Panc1 (cell line): ENCODE results near the gene ACADSB. TPM values are rescaled to one million over a fixed set of nuclear protein-coding genes. Genes with fewer than 3 reads are reported as not detected.

Experiments
- ATAC-seq: fragments of 200-7000 bp; cut with Tn5 transposase; 2 replicates; pipeline ENCODE4 v1.9.1; 2020; ENCODE audit warnings: mild to moderate bottlenecking, moderate library complexity
- BruUV-seq: library from RNA; stranded (reverse); fragments of 400-500 nt; replicated peaks from 2 replicates; lab custom pipeline; 2021; lab: Mats Ljungman, UMichigan
- CTCF ChIA-PET: fragments of 300-600 bp; sonication (Branson Sonifier 250); formaldehyde crosslinking; loops from one replicate; lab custom pipeline; 2022; ENCODE audit warnings: antibody characterized with exemption; lab: Charles Lee
- POLR2A ChIA-PET: fragments of 300-600 bp; sonication (Branson Sonifier 250); formaldehyde crosslinking; loops from one replicate; lab custom pipeline; 2022; ENCODE audit warnings: antibody characterized with exemption; lab: Charles Lee
- DNase-seq: peaks from one replicate; pipeline ENCODE4 v3.0.0-alpha.2; 2010; ENCODE audit warnings: low read depth, low spot score
- H3K27ac ChIP-seq: 2 replicates; pipeline ENCODE4 v1.5.1; 2011; ENCODE audit warnings: mild to moderate bottlenecking, low read length, inconsistent platforms
- H3K27me3 ChIP-seq: fragments of 200-500 bp; sonication (Bioruptor generic); 2 replicates; pipeline ENCODE4 v1.6.0; 2014; ENCODE audit warnings: low read length, inconsistent platforms; ENCODE audit not compliant: control insufficient read depth, insufficient read depth
- H3K36me3 ChIP-seq: fragments of 200-500 bp; sonication (Bioruptor generic); 2 replicates; pipeline ENCODE4 v1.5.1; 2014; ENCODE audit warnings: inconsistent platforms, mild to moderate bottlenecking, low read length, moderate library complexity; ENCODE audit not compliant: control insufficient read depth, insufficient read depth
- H3K4me1 ChIP-seq: 2 replicates; pipeline ENCODE4 v1.5.1; 2011; ENCODE audit warnings: inconsistent platforms, mild to moderate bottlenecking, low read length, moderate library complexity; ENCODE audit not compliant: control insufficient read depth, insufficient read depth
- H3K4me3 ChIP-seq, 2 experiments: 2 replicates each; pipeline ENCODE4 v1.5.1; 2011 to 2012; ENCODE audit warnings: low read depth in 2 of 2, low read length in 2 of 2, mild to moderate bottlenecking in 2 of 2, inconsistent platforms in 1 of 2, moderate library complexity in 1 of 2
- H3K9me3 ChIP-seq: fragments of 200-500 bp; sonication (Bioruptor generic); 2 replicates; pipeline ENCODE4 v1.5.1; 2014; ENCODE audit warnings: low read depth, mild to moderate bottlenecking, inconsistent platforms, low read length, moderate library complexity; ENCODE audit not compliant: control insufficient read depth, insufficient read depth
- CTCF ChIP-seq: fragments of 450-650 bp; IDR thresholded peaks from 2 replicates; pipeline ENCODE4 v1.5.1; 2017; ENCODE audit warnings: mild to moderate bottlenecking
- POLR2AphosphoS5 ChIP-seq: IDR thresholded peaks from 2 replicates; pipeline ENCODE4 v1.6.1; 2012; ENCODE audit warnings: mild to moderate bottlenecking, low read depth, low read length, moderate library complexity
- REST ChIP-seq, 2 experiments: IDR thresholded peaks; 2 replicates each; pipeline ENCODE4 v1.6.1; 2011 to 2012; ENCODE audit warnings: low read depth in 2 of 2, control low read depth in 1 of 2, low read length in 1 of 2, mild to moderate bottlenecking in 1 of 2, moderate library complexity in 1 of 2; ENCODE audit not compliant: insufficient read depth in 1 of 2
- SIN3A ChIP-seq: IDR thresholded peaks from 2 replicates; pipeline ENCODE4 v1.6.1; 2012; ENCODE audit warnings: low read depth, mild to moderate bottlenecking, low read length, moderate library complexity, borderline replicate concordance; ENCODE audit not compliant: insufficient read depth
- TCF7L2 ChIP-seq: IDR thresholded peaks from 2 replicates; pipeline ENCODE4 v1.6.1; 2011; ENCODE audit warnings: mild to moderate bottlenecking, low read depth, low read length, inconsistent platforms
- in situ Hi-C: cut with HindIII; loops from 2 replicates; pipeline ENCODE4 v1.10.0; 2016; ENCODE audit warnings: low sequenced_read_pairs, low pct_unique_long_range_greater_than_20kb
- intact Hi-C: fragments of 100-400 bp; cut with micrococcal nuclease; formaldehyde crosslinking; loops from one replicate; pipeline ENCODE4 v1.10.0; 2022; ENCODE audit not compliant: unreplicated experiment
- total RNA-seq: library from RNA; stranded (reverse); gene quantifications from one replicate; pipeline ENCODE4 v1.2.1, GENCODE V29; 2021; ENCODE audit not compliant: unreplicated experiment

ACADSB gene
- total RNA-seq, 1 experiment from 2014 or later = 19.2 TPM

- Histone ChIP-seq H3K36me3 (no peaks in the 10 kb centered on the region), H3K27me3 (peaks cover 29% of the 10 kb centered on the region), H3K4me3 (no peak overlapping the region), H3K9me3 (no peaks in the 10 kb centered on the region), H3K4me1 (no peaks in the 10 kb centered on the region), H3K27ac (no peak overlapping the region)
- CTCF ChIA-PET = no interaction called here
- ATAC-seq = no peak
- DNase-seq = no peak
- intact Hi-C loops (no loop called here), in situ Hi-C loops (no loop called here)
- BruUV-seq = no TSS peak
- TF ChIP-seq TCF7L2 = no peak
- no peak for TF ChIP-seq POLR2AphosphoS5
- TF ChIP-seq REST (IDR thresholded peaks at IDR 0.05; ENCODE audit: insufficient read depth in 1 of 2, low read depth in 2 of 2, low read length in 1 of 2) = no peak
- no peak for TF ChIP-seq CTCF
- no peak for TF ChIP-seq SIN3A
- POLR2A ChIA-PET = no interaction called here
Measured at GRCh38 chr10:123069246-123069986, 60.6 kb downstream of the ACADSB start.

GRCh38 chr10:123073187-123073586 is 64.4 kb downstream of the ACADSB start:
- in situ Hi-C loops = no loop called here
- Histone ChIP-seq H3K9me3 (no peaks in the 10 kb centered on the region), H3K27ac (no peak overlapping the region), H3K4me1 (no peaks in the 10 kb centered on the region), H3K4me3 (no peak overlapping the region), H3K27me3 (peaks cover 18% of the 10 kb centered on the region), H3K36me3 (no peaks in the 10 kb centered on the region)
- POLR2A ChIA-PET = no interaction called here
- ATAC-seq (no peak), DNase-seq (no peak)
- no peak for TF ChIP-seq POLR2AphosphoS5
- no peak for TF ChIP-seq SIN3A
- TF ChIP-seq REST (IDR thresholded peaks at IDR 0.05; ENCODE audit: insufficient read depth in 1 of 2, low read depth in 2 of 2, low read length in 1 of 2) = no peak
- TF ChIP-seq TCF7L2 = no peak
- no peak for TF ChIP-seq CTCF
- CTCF ChIA-PET = no interaction called here
- no TSS peak for BruUV-seq
- intact Hi-C loops = no loop called here
